Endothelial cell of umbilical vein (primary cell): Measurements from ENCODE around the gene KCNMA1. TPM values are rescaled to one million over a fixed set of nuclear protein-coding genes. Genes with fewer than 3 reads are reported as not detected.

Source experiments
- BruUV-seq: library from RNA; stranded (reverse); fragments of 400-500 nt; replicated peaks from 2 replicates; lab custom pipeline; 2021; lab: Mats Ljungman, UMichigan
- CTCF ChIA-PET: fragments of 300-600, 350-600 bp; sonication (Branson Sonifier 250); formaldehyde crosslinking; loops from one replicate; lab custom pipeline; 2021; ENCODE audit warnings: antibody characterized with exemption, inconsistent platforms; lab: Charles Lee
- POLR2A ChIA-PET: fragments of 300-600, 350-600 bp; sonication (Branson Sonifier 250); formaldehyde crosslinking; loops from one replicate; lab custom pipeline; 2021; ENCODE audit warnings: antibody characterized with exemption, inconsistent platforms; lab: Charles Lee
- DNase-seq: peaks from one replicate; pipeline ENCODE4 v3.0.0-alpha.2; 2011; ENCODE audit warnings: low read depth, low spot score
- FAIRE-seq: peaks from 2 replicates; lab custom pipeline; 2011; peaks lifted over from hg19 to GRCh38; lab: Jason Lieb, UNC
- H2AFZ ChIP-seq: 2 replicates; pipeline ENCODE4 v1.6.0; 2012; ENCODE audit warnings: low read depth, low read length, control low read depth, inconsistent platforms
- H3K27ac ChIP-seq: 2 replicates; pipeline ENCODE4 v1.5.1; 2011; ENCODE audit warnings: low read depth, mild to moderate bottlenecking, control low read depth, low read length, moderate library complexity; ENCODE audit not compliant: insufficient read depth
- H3K27me3 ChIP-seq, 2 experiments: 2 replicates each; pipeline versions ENCODE4 v1.6.0 to v1.6.1; 2011; ENCODE audit warnings: low read length in 2 of 2, mixed read lengths in 1 of 2; ENCODE audit not compliant: control insufficient read depth in 2 of 2, insufficient read depth in 2 of 2
- H3K36me3 ChIP-seq, 2 experiments: 2 replicates in 1 of 2; 3 replicates in 1 of 2; pipeline ENCODE4 v1.5.1; 2011; ENCODE audit warnings: low read length in 2 of 2, mild to moderate bottlenecking in 1 of 2, moderate library complexity in 1 of 2; ENCODE audit not compliant: control insufficient read depth in 2 of 2, insufficient read depth in 2 of 2; ENCODE audit errors: extremely low read depth in 1 of 2
- H3K4me1 ChIP-seq: 3 replicates; pipeline ENCODE4 v1.5.1; 2011; ENCODE audit warnings: mild to moderate bottlenecking, low read length; ENCODE audit not compliant: control insufficient read depth, insufficient read depth; ENCODE audit errors: extremely low read depth
- H3K4me2 ChIP-seq: 2 replicates; pipeline ENCODE4 v1.6.1; 2011; ENCODE audit warnings: low read length, control low read depth, mixed read lengths; ENCODE audit not compliant: insufficient read depth
- H3K4me3 ChIP-seq, 3 experiments: fragments of 200-600 bp in 1 of 3; sonication (generic), shearing (Covaris generic) in 1 of 3; replicated peaks in 1 of 3; 2 replicates each; pipeline ENCODE4 v1.5.1; 2011 to 2016; ENCODE audit warnings: control low read depth in 3 of 3, low read length in 3 of 3, mild to moderate bottlenecking in 2 of 3, inconsistent platforms in 1 of 3, low read depth in 1 of 3, moderate library complexity in 1 of 3; ENCODE audit not compliant: insufficient read depth in 1 of 3
- H3K79me2 ChIP-seq: 2 replicates; pipeline ENCODE4 v1.6.0; 2012; ENCODE audit warnings: low read length, inconsistent platforms; ENCODE audit not compliant: control insufficient read depth, insufficient read depth
- H3K9ac ChIP-seq: replicated peaks from 2 replicates; pipeline ENCODE3; 2011; ENCODE audit warnings: low read length, control low read depth; ENCODE audit not compliant: insufficient read depth; ENCODE audit errors: extremely low read depth
- H3K9me1 ChIP-seq: replicated peaks from 3 replicates; pipeline ENCODE4 v1.6.0; 2011; ENCODE audit warnings: mild to moderate bottlenecking, low read length; ENCODE audit not compliant: control insufficient read depth, insufficient read depth; ENCODE audit errors: extremely low read depth
- H3K9me3 ChIP-seq: replicated peaks from 2 replicates; pipeline ENCODE4 v1.5.1; 2012; ENCODE audit warnings: low read length, inconsistent platforms; ENCODE audit not compliant: control insufficient read depth, insufficient read depth
- H4K20me1 ChIP-seq: replicated peaks from 2 replicates; pipeline ENCODE3; 2011; ENCODE audit warnings: mild to moderate bottlenecking, low read length; ENCODE audit not compliant: control insufficient read depth, insufficient read depth; ENCODE audit errors: extremely low read depth
- EZH2 ChIP-seq: IDR thresholded peaks from 2 replicates; pipeline ENCODE4 v1.6.1; 2012; ENCODE audit warnings: borderline replicate concordance, low read depth, mild to moderate bottlenecking, moderate library complexity, low read length, inconsistent platforms; ENCODE audit not compliant: severe bottlenecking
- FOS ChIP-seq: IDR thresholded peaks from 2 replicates; pipeline ENCODE4 v1.6.1; 2011; ENCODE audit warnings: mild to moderate bottlenecking, low read length, moderate library complexity, borderline replicate concordance; ENCODE audit not compliant: insufficient read depth
- GATA2 ChIP-seq: IDR thresholded peaks from 2 replicates; pipeline ENCODE4 v1.7.0; 2011; ENCODE audit warnings: low read depth, mild to moderate bottlenecking, moderate library complexity, mixed read lengths, low read length; ENCODE audit not compliant: insufficient read length, insufficient read depth
- JUN ChIP-seq: IDR thresholded peaks from 2 replicates; pipeline ENCODE4 v1.6.1; 2011; ENCODE audit warnings: borderline replicate concordance, low read depth; ENCODE audit not compliant: insufficient read length, insufficient read depth
- MAX ChIP-seq: IDR thresholded peaks from 2 replicates; pipeline ENCODE4 v1.6.1; 2011; ENCODE audit not compliant: insufficient read depth, insufficient read length
- MYC ChIP-seq: IDR thresholded peaks from one replicate; pipeline ENCODE4 v1.6.1; 2011; ENCODE audit warnings: mild to moderate bottlenecking, low read depth, low read length
- POLR2A ChIP-seq: IDR thresholded peaks from 2 replicates; pipeline ENCODE4 v1.6.1; 2012; ENCODE audit warnings: low read depth, mild to moderate bottlenecking, control low read depth, low read length
- POLR2AphosphoS5 ChIP-seq: IDR thresholded peaks from 2 replicates; pipeline ENCODE4 v1.6.1; 2012; ENCODE audit warnings: low read depth, mild to moderate bottlenecking, control low read depth, low read length, moderate library complexity; ENCODE audit not compliant: insufficient read depth
- dilution Hi-C: fragments of 300-500 bp; cut with MboI; formaldehyde crosslinking; loops from one replicate; pipeline ENCODE4 v1.15.0; 2019; ENCODE audit warnings: low sequenced_read_pairs; ENCODE audit not compliant: extremely low pct_ligation_motif_present
- intact Hi-C: fragments of 100-400 bp; cut with micrococcal nuclease; formaldehyde crosslinking; loops from one replicate; pipeline ENCODE4 v1.10.0; 2022
- polyA plus RNA-seq, 4 experiments: library from polyadenylated mRNA; depleted of rRNA in 3 of 4; stranded (reverse) in 3 of 4; unstranded in 1 of 4; fragments of >200 nt; gene quantifications; 2 replicates each; pipeline versions ENCODE4 v1.2.1 to v1.2.3, GENCODE V29; 2011 to 2012; ENCODE audit warnings: missing spikeins in 1 of 4
- total RNA-seq: library from RNA; stranded (reverse); gene quantifications from 2 replicates; pipeline ENCODE4 v1.2.3, GENCODE V29; 2021
- TF ChIP-seq, protein P1 (sequence below), 2 donors: IDR thresholded peaks; 1 replicate in 1 of 2; 2 replicates in 1 of 2; pipeline ENCODE4 v1.5.1; 2011; ENCODE audit warnings: low read length in 2 of 2, mild to moderate bottlenecking in 2 of 2, moderate library complexity in 2 of 2, control low read depth in 1 of 2, inconsistent platforms in 1 of 2, low read depth in 1 of 2; ENCODE audit not compliant: insufficient read depth in 1 of 2; ENCODE audit errors: extremely low read depth in 1 of 2

Gene KCNMA1
- total and polyA plus RNA-seq, 2 donors (not counting 3 experiments of a cell fraction or from before 2014, with no cell fraction given) = 0.10 to 0.82 TPM

- no peak overlapping the region for H3K4me2 ChIP-seq
These were observed 123.8 kb downstream of the KCNMA1 start for GRCh38 chr10:77513781-77514331.

More at GRCh38 chr10:77513781-77514331, 123.8 kb downstream of the KCNMA1 start:
- Histone ChIP-seq H3K4me3 (no peak overlapping the region), H3K9me1 (no peaks in the 10 kb centered on the region), H3K9me3 (no peaks in the 10 kb centered on the region), H3K27ac (no peak overlapping the region), H3K9ac (no peak overlapping the region), H3K4me1 (no peaks in the 10 kb centered on the region), H3K27me3 (no peaks in the 10 kb centered on the region), H2AFZ (no peak overlapping the region), H4K20me1 (no peaks in the 10 kb centered on the region), H3K79me2 (no peaks in the 10 kb centered on the region), H3K36me3 (no peaks in the 10 kb centered on the region)
- BruUV-seq = no TSS peak
- no peak for FAIRE-seq
- no peak for TF ChIP-seq GATA2
- TF ChIP-seq, protein P1, sequence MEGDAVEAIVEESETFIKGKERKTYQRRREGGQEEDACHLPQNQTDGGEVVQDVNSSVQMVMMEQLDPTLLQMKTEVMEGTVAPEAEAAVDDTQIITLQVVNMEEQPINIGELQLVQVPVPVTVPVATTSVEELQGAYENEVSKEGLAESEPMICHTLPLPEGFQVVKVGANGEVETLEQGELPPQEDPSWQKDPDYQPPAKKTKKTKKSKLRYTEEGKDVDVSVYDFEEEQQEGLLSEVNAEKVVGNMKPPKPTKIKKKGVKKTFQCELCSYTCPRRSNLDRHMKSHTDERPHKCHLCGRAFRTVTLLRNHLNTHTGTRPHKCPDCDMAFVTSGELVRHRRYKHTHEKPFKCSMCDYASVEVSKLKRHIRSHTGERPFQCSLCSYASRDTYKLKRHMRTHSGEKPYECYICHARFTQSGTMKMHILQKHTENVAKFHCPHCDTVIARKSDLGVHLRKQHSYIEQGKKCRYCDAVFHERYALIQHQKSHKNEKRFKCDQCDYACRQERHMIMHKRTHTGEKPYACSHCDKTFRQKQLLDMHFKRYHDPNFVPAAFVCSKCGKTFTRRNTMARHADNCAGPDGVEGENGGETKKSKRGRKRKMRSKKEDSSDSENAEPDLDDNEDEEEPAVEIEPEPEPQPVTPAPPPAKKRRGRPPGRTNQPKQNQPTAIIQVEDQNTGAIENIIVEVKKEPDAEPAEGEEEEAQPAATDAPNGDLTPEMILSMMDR (IDR thresholded peaks at IDR 0.05; ENCODE audit: extremely low read depth in 1 of 2, insufficient read depth in 1 of 2, low read depth in 1 of 2, low read length in 2 of 2) = no peak
- no peak for TF ChIP-seq FOS
- no peak for TF ChIP-seq MYC
- no peak for TF ChIP-seq POLR2AphosphoS5
- no peak for TF ChIP-seq JUN
- TF ChIP-seq MAX = no peak
- no peak for TF ChIP-seq EZH2
- no peak for TF ChIP-seq POLR2A
- intact Hi-C loops = no loop called here
- no peak for DNase-seq
- dilution Hi-C loops = no loop called here
- POLR2A ChIA-PET = no interaction called here
- CTCF ChIA-PET = interaction anchor here (0.9 to 1.2 kb wide), 2 partner anchors 10 to 39 kb away, joined by 3 to 7 read pairs; no protein-coding TSS in a partner anchor
